22Rv1 (cell line): ENCODE measurements around the gene COL5A1.
"Not testable (repeated sequence)": the region's sequence is repeated elsewhere in the genome, so short reads cannot be mapped to it uniquely, and the experiment has no call there.

ENCODE experiments used
- CTCF ChIP-seq: fragments of 450-650 bp; IDR thresholded peaks from 2 replicates; pipeline ENCODE4 v1.5.1; 2017; ENCODE audit warnings: mild to moderate bottlenecking
- ZFX ChIP-seq: fragments of 450-650 bp; IDR thresholded peaks from 2 replicates; pipeline ENCODE4 v1.6.1; 2017; ENCODE audit warnings: antibody characterized with exemption, borderline replicate concordance

DNA sequence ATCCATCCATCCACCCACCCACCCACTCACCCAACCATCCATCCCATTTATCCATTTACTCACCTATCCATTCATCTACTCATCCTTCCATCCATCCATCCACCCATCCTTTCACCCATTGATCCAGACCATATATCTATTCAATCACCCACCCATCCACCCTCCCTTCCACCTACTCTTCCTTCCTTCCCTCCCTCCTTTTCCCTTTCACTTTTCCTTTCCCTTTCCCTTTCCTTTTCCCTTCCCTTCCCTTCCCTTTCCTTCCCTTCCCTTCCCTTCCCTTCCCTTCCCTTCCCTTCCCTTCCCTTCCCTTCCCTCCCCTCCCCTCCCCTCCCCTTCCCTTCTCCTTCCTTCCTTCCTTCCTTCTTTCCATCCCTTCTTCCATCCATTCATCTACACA, 27.4 kb downstream of the COL5A1 start:
- TF ChIP-seq ZFX, CTCF: not testable (repeated sequence)
